ENCODE measurements around the gene PFKM.
A peak's percentile ranks its signal among the peaks of the same experiment; 100 is the strongest.

PFKM gene

DNA sequence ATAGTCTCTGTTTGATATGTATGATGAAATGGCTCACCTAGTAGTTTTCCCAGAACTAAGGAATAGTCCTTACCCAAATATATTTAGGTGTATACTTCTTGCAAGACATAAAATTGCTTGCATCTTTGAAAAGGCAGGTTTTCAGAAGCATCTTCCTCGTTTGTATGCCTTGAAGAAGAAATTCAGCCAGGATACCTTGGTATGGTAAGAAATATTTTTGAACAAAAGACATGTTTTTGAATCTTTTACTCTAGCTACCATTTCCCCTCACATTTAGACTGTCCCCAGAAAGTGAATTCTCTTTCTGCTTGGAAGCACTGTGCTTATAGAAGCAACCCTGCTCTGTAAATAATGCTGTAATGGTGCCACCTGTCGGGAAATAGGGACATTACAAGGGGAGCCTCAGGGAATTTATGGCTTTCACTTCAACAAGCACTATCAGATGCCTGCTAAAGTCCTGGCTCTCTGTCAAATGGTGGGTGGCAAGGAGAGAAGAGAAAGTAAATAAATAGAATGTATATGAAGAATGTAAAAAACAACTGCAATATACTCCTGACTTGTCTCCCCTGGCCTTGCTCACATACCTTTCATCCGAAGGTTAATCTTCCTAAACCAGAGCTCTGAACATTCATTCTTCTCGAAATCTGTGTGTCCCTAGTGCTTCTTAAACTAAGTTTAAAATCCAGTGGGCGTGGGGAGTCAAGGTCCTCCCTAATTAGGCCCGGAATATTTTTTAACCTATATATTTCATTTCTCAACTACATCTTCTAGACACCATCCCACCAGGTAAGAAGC lies 70.4 kb downstream of the PFKM start:
- DNase-seq, result peak; percentile 55

DNA sequence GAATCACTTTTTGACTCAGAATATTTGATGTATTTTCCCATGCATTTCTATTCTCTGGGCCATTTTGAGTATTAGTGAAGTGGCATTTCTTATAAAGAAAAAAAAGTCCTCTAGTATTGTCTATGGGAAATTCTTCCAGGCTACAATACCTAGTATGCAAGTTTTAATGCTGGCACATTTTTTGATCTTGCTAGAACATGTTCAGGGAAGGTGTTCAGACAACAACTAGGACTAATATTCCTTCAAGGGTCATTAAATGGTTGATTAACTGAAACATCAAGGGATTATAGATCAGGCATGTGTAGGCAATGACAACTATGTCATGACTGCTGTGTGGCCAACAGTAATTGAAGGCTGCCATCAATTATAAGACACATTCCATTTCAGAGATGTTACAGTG lies 71.9 kb downstream of the PFKM start:
- no peak for DNase-seq

DNA sequence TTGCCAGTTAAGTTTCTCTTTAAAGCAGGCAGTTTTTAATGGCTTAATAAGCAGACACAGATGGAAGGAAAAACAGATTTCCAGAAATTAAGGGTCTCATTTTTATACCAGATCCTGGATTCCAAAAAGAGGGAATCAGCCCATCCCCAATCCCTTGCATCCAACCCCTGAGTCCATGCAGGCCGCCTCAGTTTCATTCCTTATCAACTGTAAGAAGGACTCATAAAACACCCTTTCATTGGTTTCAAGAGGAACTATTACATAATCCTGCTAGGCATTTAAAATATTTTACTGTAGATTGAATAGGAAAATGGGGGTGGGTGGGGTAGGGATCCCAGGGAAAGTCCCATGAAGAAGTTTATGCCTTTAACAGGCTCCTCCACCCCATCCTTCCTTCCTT lies 73.7 kb downstream of the PFKM start:
- no peak for DNase-seq

DNA sequence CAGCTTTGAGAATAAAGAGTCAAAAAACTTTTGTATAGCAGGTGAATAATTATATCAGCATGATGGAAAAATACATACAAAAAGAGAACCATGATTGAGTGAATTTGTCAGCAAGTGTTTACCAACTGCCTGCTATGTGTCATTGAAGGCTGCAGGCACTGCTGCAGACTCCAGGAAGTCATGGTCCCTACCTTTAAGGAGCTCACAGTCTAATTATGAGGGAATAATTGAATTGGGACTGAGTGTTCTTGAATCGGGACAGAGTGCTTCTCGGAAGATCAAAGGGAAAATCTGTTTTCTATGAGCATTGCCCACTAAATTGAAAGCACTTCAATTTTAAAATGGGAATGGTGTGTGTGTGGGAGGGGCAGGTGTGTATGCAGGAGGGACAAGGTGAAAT lies 74.5 kb downstream of the PFKM start:
- no peak for DNase-seq

DNA sequence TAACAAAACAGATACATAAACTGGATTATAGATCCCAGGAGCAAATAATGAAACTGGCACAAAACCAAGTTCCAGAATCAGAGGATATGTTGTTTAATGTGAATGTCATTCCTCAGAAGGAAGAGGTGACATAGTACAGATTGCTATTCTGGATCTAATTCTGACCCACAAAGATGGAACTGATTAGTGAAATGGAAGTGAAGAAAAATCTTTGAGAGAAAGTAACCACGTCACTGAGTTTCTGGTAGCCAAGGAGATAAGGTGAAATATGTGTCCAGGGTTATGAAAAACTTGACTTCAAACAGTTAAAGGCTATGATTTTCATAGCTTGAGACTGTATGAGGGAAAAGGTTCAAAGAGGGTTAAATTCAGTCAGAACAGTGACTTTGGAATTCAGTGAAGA lies 75.6 kb downstream of the PFKM start:
- DNase-seq, result no peak
